WERI-Rb-1 (cell line): Measurements from ENCODE around the gene KLK13.

Source experiments
- DNase-seq: peaks from one replicate; pipeline ENCODE4 v3.0.0-alpha.2; 2020
- H3K27ac ChIP-seq: fragments of 250-450 bp; sonication (Bioruptor Pico); 2 replicates; pipeline ENCODE4 v1.5.1; 2020; ENCODE audit warnings: mild to moderate bottlenecking, moderate library complexity
- H3K27me3 ChIP-seq: fragments of 250-450 bp; sonication (Bioruptor Pico); 2 replicates; pipeline ENCODE4 v1.5.1; 2021; ENCODE audit warnings: mild to moderate bottlenecking, low read depth, moderate library complexity; ENCODE audit not compliant: insufficient read depth, severe bottlenecking
- H3K36me3 ChIP-seq: fragments of 250-450 bp; sonication (Bioruptor Pico); 2 replicates; pipeline ENCODE4 v1.5.1; 2020; ENCODE audit warnings: mild to moderate bottlenecking, moderate library complexity
- H3K4me3 ChIP-seq: 2 replicates; pipeline ENCODE4 v1.5.1; 2011; ENCODE audit warnings: low read depth, mild to moderate bottlenecking, control low read depth, low read length
- H3K9me3 ChIP-seq: fragments of 250-450 bp; sonication (Bioruptor Pico); 2 replicates; pipeline ENCODE4 v1.5.1; 2021; ENCODE audit warnings: mild to moderate bottlenecking, moderate library complexity; ENCODE audit not compliant: severe bottlenecking
- CTCF ChIP-seq: IDR thresholded peaks from 2 replicates; pipeline ENCODE4 v1.5.1; 2011; ENCODE audit warnings: low read depth, mild to moderate bottlenecking, control low read depth, inconsistent platforms, low read length

KLK13 gene

GRCh38 chr19:51064534-51065220 lies at the start of gene KLK13:
Gene KLK13 (minus strand): TSS chr19:51065092. CDS start chr19:51065067, 25 bp downstream.
- Histone ChIP-seq H3K27me3 (peaks cover 81% of the 10 kb centered on the region), H3K4me3 (no peak within 1 kb of the TSS), H3K27ac (no peak within 1 kb of the TSS), H3K36me3 (no peaks in the 10 kb centered on the region), H3K9me3 (peaks cover 2% of the 10 kb centered on the region)
- TF ChIP-seq CTCF: no peak
- no peak for DNase-seq

- no peak overlapping the region for H3K4me3 ChIP-seq
- no peak for DNase-seq
- no peaks in the 10 kb centered on the region for H3K36me3 ChIP-seq
- peaks cover 83% of the 10 kb centered on the region for H3K27me3 ChIP-seq
- H3K9me3 ChIP-seq: no peaks in the 10 kb centered on the region
- no peak for TF ChIP-seq CTCF
- no peak overlapping the region for H3K27ac ChIP-seq
These were observed 49.3 kb upstream of the KLK13 start for GRCh38 chr19:51114087-51114729.

- Histone ChIP-seq H3K27me3 (peaks cover 59% of the 10 kb centered on the region), H3K36me3 (no peaks in the 10 kb centered on the region), H3K27ac (no peak overlapping the region), H3K9me3 (no peaks in the 10 kb centered on the region), H3K4me3 (no peak overlapping the region)
- peak; percentile 13 for DNase-seq
- 0 out of 2 replicates have a peak, but pooled peaks have one; percentile 5 for TF ChIP-seq CTCF
These were observed 46.7 kb upstream of the KLK13 start for GRCh38 chr19:51111606-51112005.

GRCh38 chr19:51110666-51110971 lies 45.7 kb upstream of the KLK13 start:
- Histone ChIP-seq H3K27ac (no peak overlapping the region), H3K27me3 (peaks cover 49% of the 10 kb centered on the region), H3K4me3 (no peak overlapping the region), H3K9me3 (no peaks in the 10 kb centered on the region), H3K36me3 (no peaks in the 10 kb centered on the region)
- no peak for TF ChIP-seq CTCF
- DNase-seq: no peak

- Histone ChIP-seq H3K9me3 (no peaks in the 10 kb centered on the region), H3K27me3 (peaks cover 30% of the 10 kb centered on the region), H3K4me3 (peak overlapping the region; percentile 56), H3K36me3 (no peaks in the 10 kb centered on the region), H3K27ac (peak overlapping the region; percentile 34; the same call in 1 of the 2 replicates)
- no peak for DNase-seq
- TF ChIP-seq CTCF: no peak
These were observed 43.9 kb upstream of the KLK13 start for GRCh38 chr19:51108805-51109146.
